ENCODE measurements around the gene ARHGAP26.

- TF ChIP-seq CTCF (IDR thresholded peaks at IDR 0.05 in 8 of 11, conservative IDR thresholded peaks at IDR 0.05 in 3 of 11) (no peak), POLR2A (IDR thresholded peaks at IDR 0.05) (no peak)
These were observed 340.4 kb downstream of the ARHGAP26 start for GRCh38 chr5:143110591-143110990.
